Measurements from ENCODE around the gene GALNT12. TPM values are rescaled to one million over a fixed set of nuclear protein-coding genes. Genes with fewer than 3 reads are reported as not detected.

The GALNT12 gene
- polyA plus RNA-seq, 1 donor (not counting 4 experiments of a cell fraction or from before 2014, with no cell fraction given): 1.8 TPM

DNA sequence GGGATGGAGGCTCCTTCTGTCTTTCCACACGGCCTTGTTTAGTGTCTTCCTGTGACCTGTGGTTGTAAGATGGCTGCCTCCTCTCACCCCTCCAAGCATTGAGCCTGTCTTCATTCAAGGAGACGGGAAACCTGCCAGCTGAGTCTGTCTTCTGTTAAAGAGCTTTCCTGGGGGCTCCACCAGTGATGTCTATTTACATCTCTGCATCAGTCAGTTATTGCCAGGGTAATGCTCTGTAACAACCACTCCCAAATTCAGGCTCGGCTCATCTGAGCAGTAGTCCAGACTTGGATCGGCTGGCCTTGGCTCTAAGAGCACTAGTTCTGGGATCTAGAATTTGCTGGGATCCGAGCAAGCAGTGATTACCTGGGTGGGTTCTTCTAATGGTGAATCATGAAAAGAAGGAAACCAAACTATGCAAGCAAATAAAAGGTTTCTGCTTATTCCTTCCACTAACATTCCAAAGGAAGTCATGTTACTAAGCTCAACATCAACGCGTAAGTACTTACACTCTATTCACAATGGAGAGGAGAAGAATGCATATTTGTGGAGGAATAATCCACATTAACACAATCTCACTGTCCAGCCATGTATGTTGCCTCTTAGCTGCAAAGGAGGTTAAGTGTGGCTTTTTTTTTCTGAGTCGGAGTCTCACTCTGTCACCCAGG is 61.7 kb downstream of the GALNT12 start:
- DNase-seq (ENCODE audit: low read depth, low spot score) (no peak), FAIRE-seq (no peak)
- Histone ChIP-seq H2AFZ (ENCODE audit: control insufficient read depth, low read length) (no peak overlapping the region), H3K4me2 (ENCODE audit: control insufficient read depth, extremely low read depth, insufficient read depth, low read depth, low read length) (no peak overlapping the region), H3K27ac (ENCODE audit: control insufficient read depth, insufficient read depth, low read length) (no peak overlapping the region), H3K9me3 (ENCODE audit: control insufficient read depth, low read depth, low read length) (no peaks in the 10 kb centered on the region), H4K20me1 (ENCODE audit: control insufficient read depth, extremely low read depth, insufficient read depth, low read length) (no peaks in the 10 kb centered on the region), H3K9me1 (ENCODE audit: control insufficient read depth, extremely low read depth, insufficient read depth, low read length) (no peaks in the 10 kb centered on the region), H3K4me3 (ENCODE audit: control insufficient read depth in 2 of 3, extremely low read depth in 1 of 3, insufficient read depth in 2 of 3, low read depth in 1 of 3, low read length in 3 of 3) (no peak overlapping the region), H3K9ac (ENCODE audit: control insufficient read depth, extremely low read depth, insufficient read depth, low read length) (no peak overlapping the region), H3K4me1 (ENCODE audit: control insufficient read depth, extremely low read depth, insufficient read depth, low read length) (no peaks in the 10 kb centered on the region), H3K27me3 (ENCODE audit: control insufficient read depth, extremely low read depth, insufficient read depth, low read length) (peaks cover 6% of the 10 kb centered on the region), H3K79me2 (ENCODE audit: control insufficient read depth, insufficient read depth, low read length) (no peaks in the 10 kb centered on the region), H3K36me3 (ENCODE audit: control insufficient read depth in 2 of 2, extremely low read depth in 1 of 2, insufficient read depth in 2 of 2, low read length in 2 of 2) (no peaks in the 10 kb centered on the region)
- no peak for TF ChIP-seq EZH2 (IDR thresholded peaks at IDR 0.05; ENCODE audit: low read length)
- TF ChIP-seq CTCF (optimal IDR thresholded peaks at IDR 0.05 in 1 of 3, IDR thresholded peaks at IDR 0.05 in 1 of 3, conservative IDR thresholded peaks at IDR 0.05 in 1 of 3; ENCODE audit: extremely low read depth in 1 of 3, insufficient read depth in 2 of 3, low read length in 3 of 3): no peak
- dilution Hi-C loops (cut with MboI; ENCODE audit: extremely low pct_ligation_motif_present, low sequenced_read_pairs): no loop called here

DNA sequence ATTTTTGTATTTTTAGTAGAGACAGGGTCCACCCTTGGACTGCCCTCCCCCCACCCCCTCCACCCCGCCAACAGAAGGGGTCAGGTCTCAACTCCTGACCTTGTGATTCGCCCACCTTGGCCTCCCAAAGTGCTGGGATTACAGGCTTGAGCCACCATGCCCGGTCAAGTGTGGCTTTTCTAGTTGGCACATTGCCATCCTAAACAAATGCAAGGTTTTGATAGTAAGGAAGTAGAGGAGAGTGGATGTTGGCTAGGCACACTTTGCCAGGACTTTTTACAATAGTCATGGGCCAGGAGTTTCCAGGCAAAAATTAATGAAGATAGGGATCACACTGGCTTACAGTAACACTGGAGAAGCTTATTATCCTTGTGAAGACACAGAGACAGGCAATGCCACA is 62.4 kb downstream of the GALNT12 start:
- Histone ChIP-seq H3K27ac (ENCODE audit: control insufficient read depth, insufficient read depth, low read length) (no peak overlapping the region), H2AFZ (ENCODE audit: control insufficient read depth, low read length) (no peak overlapping the region), H3K4me1 (ENCODE audit: control insufficient read depth, extremely low read depth, insufficient read depth, low read length) (no peaks in the 10 kb centered on the region), H3K36me3 (ENCODE audit: control insufficient read depth in 2 of 2, extremely low read depth in 1 of 2, insufficient read depth in 2 of 2, low read length in 2 of 2) (no peaks in the 10 kb centered on the region), H3K9me1 (ENCODE audit: control insufficient read depth, extremely low read depth, insufficient read depth, low read length) (no peaks in the 10 kb centered on the region), H3K9me3 (ENCODE audit: control insufficient read depth, low read depth, low read length) (no peaks in the 10 kb centered on the region), H3K9ac (ENCODE audit: control insufficient read depth, extremely low read depth, insufficient read depth, low read length) (no peak overlapping the region), H3K4me2 (ENCODE audit: control insufficient read depth, extremely low read depth, insufficient read depth, low read depth, low read length) (no peak overlapping the region), H3K27me3 (ENCODE audit: control insufficient read depth, extremely low read depth, insufficient read depth, low read length) (peaks cover 6% of the 10 kb centered on the region), H3K4me3 (ENCODE audit: control insufficient read depth in 2 of 3, extremely low read depth in 1 of 3, insufficient read depth in 2 of 3, low read depth in 1 of 3, low read length in 3 of 3) (no peak overlapping the region), H3K79me2 (ENCODE audit: control insufficient read depth, insufficient read depth, low read length) (no peaks in the 10 kb centered on the region), H4K20me1 (ENCODE audit: control insufficient read depth, extremely low read depth, insufficient read depth, low read length) (no peaks in the 10 kb centered on the region)
- dilution Hi-C loops (cut with MboI; ENCODE audit: extremely low pct_ligation_motif_present, low sequenced_read_pairs): no loop called here
- no peak for DNase-seq (ENCODE audit: low read depth, low spot score)
- TF ChIP-seq EZH2 (IDR thresholded peaks at IDR 0.05; ENCODE audit: low read length) (no peak), CTCF (optimal IDR thresholded peaks at IDR 0.05 in 1 of 3, IDR thresholded peaks at IDR 0.05 in 1 of 3, conservative IDR thresholded peaks at IDR 0.05 in 1 of 3; ENCODE audit: extremely low read depth in 1 of 3, insufficient read depth in 2 of 3, low read length in 3 of 3) (no peak)
- FAIRE-seq: no peak
